ENCODE results near the gene GABRG3.

- TF ChIP-seq CTCF (IDR thresholded peaks at IDR 0.05; ENCODE audit: extremely low read depth in 1 of 2, insufficient read depth in 1 of 2, low read depth in 1 of 2, low read length in 2 of 2): no peak
- no peak for TF ChIP-seq EZH2 (IDR thresholded peaks at IDR 0.05; ENCODE audit: borderline replicate concordance, low read depth, low read length, severe bottlenecking)
- no peak for TF ChIP-seq POLR2A (IDR thresholded peaks at IDR 0.05; ENCODE audit: low read depth, low read length)
- TF ChIP-seq POLR2AphosphoS5 (IDR thresholded peaks at IDR 0.05; ENCODE audit: insufficient read depth, low read depth, low read length): no peak
- TF ChIP-seq FOS (IDR thresholded peaks at IDR 0.05; ENCODE audit: borderline replicate concordance, insufficient read depth, low read length): no peak
- TF ChIP-seq GATA2 (IDR thresholded peaks at IDR 0.05; ENCODE audit: insufficient read depth, insufficient read length, low read depth, low read length): no peak
Measured at GRCh38 chr15:27550635-27551034, 579.7 kb downstream of the GABRG3 start.

All from endothelial cell of umbilical vein (primary cell).